OCI-LY7 (cell line): Measurements from ENCODE around the gene NEU2. TPM values are rescaled to one million over a fixed set of nuclear protein-coding genes. Genes with fewer than 3 reads are reported as not detected.

Experiments used
- BruUV-seq: library from RNA; stranded (reverse); fragments of 400-500 nt; replicated peaks from 2 replicates; lab custom pipeline; 2021; lab: Mats Ljungman, UMichigan
- CTCF ChIA-PET: fragments of 300-600 bp; sonication (Branson Sonifier 250); formaldehyde crosslinking; loops from one replicate; lab custom pipeline; 2022; ENCODE audit warnings: antibody characterized with exemption; ENCODE audit not compliant: unreplicated experiment; lab: Charles Lee
- POLR2A ChIA-PET: fragments of 300-600 bp; sonication (Branson Sonifier 250); formaldehyde crosslinking; loops from one replicate; lab custom pipeline; 2022; ENCODE audit warnings: antibody characterized with exemption; lab: Charles Lee
- DNase-seq: peaks from one replicate; pipeline ENCODE4 v3.0.0-alpha.2; 2015; ENCODE audit warnings: low spot score
- H2AFZ ChIP-seq: fragments of 200-600 bp; sonication (generic), shearing (Covaris generic); 2 replicates; pipeline ENCODE4 v1.6.1; 2014; ENCODE audit warnings: mild to moderate bottlenecking, antibody characterized with exemption, low read length, moderate library complexity
- H3K27ac ChIP-seq: fragments of 200-600 bp; sonication (generic); 2 replicates; pipeline ENCODE4 v1.5.1; 2014; ENCODE audit warnings: mixed run types, low read depth, mild to moderate bottlenecking, moderate library complexity, low read length, inconsistent platforms; ENCODE audit not compliant: poor library complexity, severe bottlenecking
- H3K36me3 ChIP-seq: fragments of 200-600 bp; sonication (generic); 2 replicates; pipeline ENCODE4 v1.6.1; 2014; ENCODE audit warnings: mild to moderate bottlenecking, antibody characterized with exemption, low read length, moderate library complexity, mixed read lengths; ENCODE audit not compliant: insufficient read depth
- H3K4me1 ChIP-seq: fragments of 200-600 bp; sonication (generic); 2 replicates; pipeline ENCODE4 v1.5.1; 2014; ENCODE audit warnings: mild to moderate bottlenecking, low read length; ENCODE audit not compliant: insufficient read depth, poor library complexity, severe bottlenecking
- H3K4me2 ChIP-seq: fragments of 200-600 bp; sonication (generic); 2 replicates; pipeline ENCODE4 v1.6.1; 2014; ENCODE audit warnings: mild to moderate bottlenecking, low read length
- H3K4me3 ChIP-seq: fragments of 200-600 bp; sonication (generic); 2 replicates; pipeline ENCODE4 v1.5.1; 2014; ENCODE audit warnings: mild to moderate bottlenecking, low read depth, low read length; ENCODE audit not compliant: poor library complexity, severe bottlenecking
- H3K79me2 ChIP-seq: fragments of 200-600 bp; sonication (generic); 2 replicates; pipeline ENCODE4 v1.6.1; 2016; ENCODE audit warnings: low read depth, mild to moderate bottlenecking, low read length, moderate library complexity, mixed read lengths; ENCODE audit not compliant: insufficient read depth
- H3K9me2 ChIP-seq: fragments of 200-600 bp; sonication (generic); 2 replicates; pipeline ENCODE4 v1.6.1; 2016; ENCODE audit warnings: mild to moderate bottlenecking, low read length, mixed read lengths; ENCODE audit not compliant: insufficient read depth
- H3K9me3 ChIP-seq: fragments of 200-600 bp; sonication (generic); 2 replicates; pipeline ENCODE4 v1.6.1; 2014; ENCODE audit warnings: mild to moderate bottlenecking, mixed run types, low read length, mixed read lengths
- H4K20me1 ChIP-seq: fragments of 200-600 bp; sonication (generic); 2 replicates; pipeline ENCODE4 v1.6.1; 2014; ENCODE audit warnings: mild to moderate bottlenecking, antibody characterized with exemption, low read length, moderate library complexity, mixed read lengths; ENCODE audit not compliant: insufficient read depth
- EZH2phosphoT487 ChIP-seq: fragments of 200-600 bp; sonication (generic); IDR thresholded peaks from 2 replicates; pipeline ENCODE4 v1.6.1; 2018; ENCODE audit warnings: low read depth, borderline replicate concordance, mild to moderate bottlenecking, mixed run types, antibody characterized with exemption, low read length, moderate library complexity, mixed read lengths
- intact Hi-C: fragments of 100-400 bp; cut with micrococcal nuclease; formaldehyde crosslinking; loops from one replicate; pipeline ENCODE4 v1.10.0; 2022; ENCODE audit not compliant: unreplicated experiment
- total RNA-seq, 2 experiments: library from RNA; depleted of rRNA in 1 of 2; stranded (reverse); fragments of >200 nt in 1 of 2; shearing (Covaris generic) in 1 of 2; gene quantifications; 2 replicates each; pipeline ENCODE4 v1.2.3, GENCODE V29; 2014 to 2022
- TF ChIP-seq, protein P1 (sequence below): fragments of 200-600 bp; sonication (generic); conservative IDR thresholded peaks from 2 replicates; pipeline ENCODE4 v1.5.1; 2014; ENCODE audit warnings: mild to moderate bottlenecking, antibody characterized with exemption, low read length, moderate library complexity, mixed read lengths

Gene NEU2
- total RNA-seq, 2 experiments from 2014 or later = not detected

DNA sequence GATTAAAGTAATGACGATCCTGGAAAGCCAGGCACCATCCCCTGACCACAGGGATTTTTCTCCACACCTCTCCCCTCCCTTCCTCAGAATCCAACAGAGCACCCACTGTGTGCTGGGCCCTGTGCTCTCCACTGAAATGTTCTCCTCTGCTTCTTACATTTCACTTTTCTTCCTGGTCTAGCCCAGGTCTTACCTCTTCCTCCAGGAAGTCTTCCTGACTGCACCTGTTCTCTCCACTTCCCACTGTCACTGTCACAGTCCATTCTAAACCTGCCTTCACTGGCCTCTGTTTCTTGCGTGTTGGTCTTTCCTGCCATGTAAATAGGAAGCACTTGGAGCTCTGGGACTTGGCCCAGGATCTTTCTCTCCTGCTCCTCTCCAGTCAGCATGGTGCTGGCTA, 12.0 kb upstream of the NEU2 start:
- H3K9me3 ChIP-seq = no peaks in the 10 kb centered on the region
- TF ChIP-seq, protein P1, sequence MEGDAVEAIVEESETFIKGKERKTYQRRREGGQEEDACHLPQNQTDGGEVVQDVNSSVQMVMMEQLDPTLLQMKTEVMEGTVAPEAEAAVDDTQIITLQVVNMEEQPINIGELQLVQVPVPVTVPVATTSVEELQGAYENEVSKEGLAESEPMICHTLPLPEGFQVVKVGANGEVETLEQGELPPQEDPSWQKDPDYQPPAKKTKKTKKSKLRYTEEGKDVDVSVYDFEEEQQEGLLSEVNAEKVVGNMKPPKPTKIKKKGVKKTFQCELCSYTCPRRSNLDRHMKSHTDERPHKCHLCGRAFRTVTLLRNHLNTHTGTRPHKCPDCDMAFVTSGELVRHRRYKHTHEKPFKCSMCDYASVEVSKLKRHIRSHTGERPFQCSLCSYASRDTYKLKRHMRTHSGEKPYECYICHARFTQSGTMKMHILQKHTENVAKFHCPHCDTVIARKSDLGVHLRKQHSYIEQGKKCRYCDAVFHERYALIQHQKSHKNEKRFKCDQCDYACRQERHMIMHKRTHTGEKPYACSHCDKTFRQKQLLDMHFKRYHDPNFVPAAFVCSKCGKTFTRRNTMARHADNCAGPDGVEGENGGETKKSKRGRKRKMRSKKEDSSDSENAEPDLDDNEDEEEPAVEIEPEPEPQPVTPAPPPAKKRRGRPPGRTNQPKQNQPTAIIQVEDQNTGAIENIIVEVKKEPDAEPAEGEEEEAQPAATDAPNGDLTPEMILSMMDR = no peak
- no peak for TF ChIP-seq EZH2phosphoT487
- H3K36me3 ChIP-seq = no peaks in the 10 kb centered on the region
- ChIA-PET POLR2A (no interaction called here), CTCF (no interaction called here)
- no peaks in the 10 kb centered on the region for H3K79me2 ChIP-seq
- H3K27ac ChIP-seq = no peak overlapping the region
- intact Hi-C loops = no loop called here
- H3K4me1 ChIP-seq = no peaks in the 10 kb centered on the region
- BruUV-seq = no TSS peak
- H3K4me3 ChIP-seq = no peak overlapping the region
- H3K9me2 ChIP-seq = no peaks in the 10 kb centered on the region
- H4K20me1 ChIP-seq = no peaks in the 10 kb centered on the region
- DNase-seq = no peak
- no peak overlapping the region for H3K4me2 ChIP-seq
- H2AFZ ChIP-seq = no peak overlapping the region

DNA sequence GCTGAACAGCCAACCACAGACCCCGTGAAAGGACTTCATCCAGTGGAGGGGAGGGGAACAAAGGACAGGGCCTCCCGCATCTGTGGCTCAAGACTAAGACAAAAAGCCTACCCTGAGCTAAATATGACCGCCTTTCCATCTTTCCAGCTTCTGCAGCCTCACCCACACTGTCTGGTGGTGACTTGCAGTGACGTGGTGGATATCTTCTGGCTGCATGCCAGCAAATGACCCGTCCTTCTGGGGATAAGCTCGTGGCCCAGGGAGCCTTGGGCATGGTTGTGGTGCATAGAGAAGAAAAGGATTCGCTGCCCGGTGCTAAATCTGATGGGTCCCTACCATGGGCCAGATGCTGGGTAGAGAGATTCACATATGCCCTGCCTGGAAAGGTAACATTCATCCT, 10.7 kb upstream of the NEU2 start:
- Histone ChIP-seq H2AFZ (no peak overlapping the region), H4K20me1 (no peaks in the 10 kb centered on the region), H3K36me3 (no peaks in the 10 kb centered on the region), H3K9me3 (no peaks in the 10 kb centered on the region), H3K4me2 (no peak overlapping the region), H3K4me1 (no peaks in the 10 kb centered on the region), H3K27ac (no peak overlapping the region), H3K9me2 (no peaks in the 10 kb centered on the region), H3K4me3 (no peak overlapping the region), H3K79me2 (no peaks in the 10 kb centered on the region)
- BruUV-seq = no TSS peak
- POLR2A ChIA-PET = no interaction called here
- TF ChIP-seq, protein P1 = no peak
- no peak for DNase-seq
- intact Hi-C loops = no loop called here
- CTCF ChIA-PET = no interaction called here

DNA sequence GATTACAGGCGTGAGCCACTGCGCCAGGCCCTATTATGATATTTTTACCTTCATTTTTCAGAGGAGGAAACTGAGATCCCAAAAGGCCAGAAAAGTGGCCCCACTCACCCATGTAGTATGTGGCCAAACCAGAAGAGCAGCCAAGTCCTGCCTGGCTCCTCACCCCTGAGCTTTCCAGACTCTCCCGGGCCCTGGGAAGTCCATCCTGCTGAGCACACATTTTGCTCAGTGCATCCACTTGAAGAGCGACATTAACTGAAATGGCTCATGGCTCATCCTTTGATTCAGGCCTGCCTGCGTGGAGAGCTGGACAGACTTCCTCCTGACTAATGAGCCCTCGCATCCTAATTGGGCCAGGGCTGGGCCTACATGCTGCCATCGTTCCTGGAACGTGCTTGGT, 9.9 kb upstream of the NEU2 start:
- intact Hi-C loops = no loop called here
- ChIA-PET CTCF (no interaction called here), POLR2A (no interaction called here)
- Histone ChIP-seq H3K4me1 (no peaks in the 10 kb centered on the region), H3K79me2 (no peaks in the 10 kb centered on the region), H3K9me2 (no peaks in the 10 kb centered on the region), H2AFZ (no peak overlapping the region), H3K4me3 (no peak overlapping the region), H4K20me1 (no peaks in the 10 kb centered on the region), H3K4me2 (no peak overlapping the region), H3K9me3 (no peaks in the 10 kb centered on the region), H3K36me3 (no peaks in the 10 kb centered on the region), H3K27ac (no peak overlapping the region)
- no peak for DNase-seq
- no TSS peak for BruUV-seq
- no peak for TF ChIP-seq EZH2phosphoT487
